Mesenteric fat pad (tissue), 1 donor: ENCODE data around the gene RBKS. TPM values are rescaled to one million over a fixed set of nuclear protein-coding genes. Genes with fewer than 3 reads are reported as not detected.
"Not testable (repeated sequence)": the region's sequence is repeated elsewhere in the genome, so short reads cannot be mapped to it uniquely, and the experiment has no call there.

Experiments
- DNase-seq: peaks from one replicate; pipeline ENCODE4 v3.0.0-alpha.2; 2020; ENCODE audit warnings: low spot score
- total RNA-seq: library from RNA; stranded (reverse); fragmentation: NEBNext Ultra II Directional; extraction: Animal tissue kit (Norgen Biotek cat#: 25700); gene quantifications from one replicate; pipeline ENCODE4 v1.2.1, GENCODE V29; 2021
- donor health status: DM: yes; HTN: yes; CAD: no.

The RBKS gene
- total RNA-seq, 1 donor from 2014 or later = 6.5 TPM

DNA sequence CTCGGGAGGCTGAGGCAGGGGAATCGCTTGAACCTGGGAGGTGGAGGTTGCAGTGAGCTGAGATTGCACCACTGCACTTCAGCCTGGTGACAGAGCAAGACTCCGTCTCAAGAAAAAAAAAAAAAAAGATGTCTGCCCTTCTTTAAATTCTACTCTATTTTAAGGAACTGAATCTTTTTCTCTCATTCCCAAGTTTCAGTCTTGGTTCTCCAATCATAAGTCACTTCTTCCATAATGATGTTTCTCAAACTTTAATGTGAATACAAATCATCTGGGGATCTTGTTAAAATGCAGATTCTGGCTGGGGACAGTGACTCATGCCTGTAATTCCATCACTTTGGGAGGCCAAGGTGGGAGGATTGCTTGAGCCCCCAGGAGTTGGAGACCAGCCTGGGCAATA lies 125.7 kb downstream of the RBKS start:
- not testable (repeated sequence) for DNase-seq

DNA sequence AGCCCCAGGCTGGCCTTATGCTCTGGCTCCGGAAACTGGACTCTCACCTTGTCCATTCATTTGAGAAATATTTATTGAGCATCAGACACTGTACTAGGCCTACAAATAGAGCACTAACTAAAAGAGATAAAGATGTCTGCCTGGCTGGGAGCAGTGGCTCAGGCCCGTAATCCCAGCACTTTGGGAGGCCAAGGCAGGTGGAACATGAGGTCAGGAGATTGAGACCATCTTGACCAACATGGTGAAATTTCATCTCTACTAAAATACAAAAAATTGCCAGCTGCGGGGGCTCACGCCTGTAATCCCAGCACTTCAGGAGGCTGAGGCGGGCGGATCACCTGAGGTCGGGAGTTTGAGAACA lies 126.3 kb downstream of the RBKS start:
- DNase-seq = no peak

DNA sequence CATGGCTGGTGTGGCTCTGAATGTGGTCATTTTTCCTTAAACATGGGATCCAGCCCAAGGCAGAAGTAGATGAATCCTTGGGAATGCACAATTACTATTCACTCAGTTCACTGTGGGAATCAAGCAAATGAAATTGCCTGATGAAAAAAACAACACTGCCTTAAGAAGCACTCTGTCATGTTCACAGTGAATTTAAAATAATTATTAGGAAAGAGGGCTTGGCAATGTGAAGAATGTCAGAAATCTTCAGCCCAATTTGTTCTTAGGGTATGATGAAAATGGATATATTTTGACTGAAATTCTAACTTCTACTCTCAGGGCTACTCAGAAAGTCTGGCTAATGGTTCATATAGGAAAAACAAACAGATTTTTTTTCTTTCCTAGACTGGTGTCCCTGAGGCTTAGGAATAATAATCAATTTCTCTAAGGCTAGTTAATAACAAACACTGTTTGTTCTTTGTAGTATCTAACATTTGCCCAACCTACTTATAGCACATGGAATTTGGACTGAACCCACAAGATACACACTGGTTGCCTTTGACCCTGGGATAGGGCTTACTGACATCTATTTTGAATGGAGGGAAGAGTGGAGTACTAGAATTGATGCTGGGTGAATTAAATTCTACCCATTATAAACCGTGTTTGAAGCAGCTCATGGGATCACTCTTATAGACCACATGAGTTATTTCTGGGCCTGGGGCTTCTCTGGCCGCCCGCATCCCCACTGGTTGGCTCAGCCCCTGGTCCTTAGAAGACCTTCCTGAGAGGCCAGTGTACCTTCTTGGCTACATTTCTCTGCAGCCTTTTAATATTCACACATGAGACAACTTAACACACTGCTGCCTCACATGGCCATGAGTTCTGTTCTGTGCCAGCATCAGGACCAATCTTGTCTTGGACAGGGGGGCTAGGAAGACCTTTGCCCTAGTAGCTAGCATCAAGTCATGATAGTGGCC lies 127.0 kb downstream of the RBKS start:
- DNase-seq = no peak

DNA sequence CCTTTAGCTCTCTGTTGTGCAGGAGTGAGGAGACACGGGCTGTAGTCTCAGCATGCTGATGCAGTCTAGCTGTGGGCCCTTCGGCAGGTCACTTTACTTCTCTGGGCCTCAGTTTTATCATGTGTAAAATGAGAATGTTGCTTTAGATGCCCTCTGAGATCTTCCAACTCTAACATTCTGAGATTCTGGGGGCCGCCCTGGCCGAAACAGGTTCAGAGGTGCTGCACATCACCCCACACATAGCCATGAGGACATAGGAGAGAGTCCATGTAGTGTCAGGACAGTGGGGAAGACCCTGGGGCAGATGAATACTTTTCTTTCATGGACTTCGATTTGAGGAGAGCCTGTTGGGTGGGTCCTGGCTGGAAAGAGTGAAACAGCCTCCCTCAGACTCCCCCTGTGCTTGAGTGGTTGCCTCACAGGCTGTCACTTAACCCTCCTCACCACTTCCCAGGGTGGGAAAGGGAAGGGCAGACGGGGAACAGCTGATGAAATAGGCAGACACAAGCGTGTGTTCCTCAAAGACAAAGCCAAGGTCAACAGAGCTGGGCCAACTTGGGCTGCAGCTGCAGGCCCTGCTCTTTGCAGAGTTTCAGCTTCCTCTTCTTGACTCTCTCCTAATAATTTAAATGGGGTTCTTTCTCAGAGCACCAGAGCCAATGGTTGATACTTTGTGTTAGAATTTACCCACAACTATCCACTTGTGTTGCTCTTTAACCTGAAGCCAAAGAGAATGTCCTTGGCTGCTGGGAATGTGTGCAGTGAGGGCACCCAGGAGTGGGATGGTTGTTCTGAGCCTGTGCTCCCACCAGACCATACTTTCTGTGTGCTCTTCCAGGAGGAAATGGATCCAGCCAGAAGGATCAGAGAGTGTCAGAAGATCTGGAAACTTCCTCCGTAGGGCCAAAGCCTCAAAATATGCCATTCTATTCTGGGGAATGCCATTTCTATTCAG lies 133.4 kb downstream of the RBKS start:
- DNase-seq = no peak

- DNase-seq = no peak
Observed at GRCh38 chr2:27756091-27756490, 134.1 kb downstream of the RBKS start.

GRCh38 chr2:27754831-27755230 lies 135.4 kb downstream of the RBKS start:
- DNase-seq = no peak

DNA sequence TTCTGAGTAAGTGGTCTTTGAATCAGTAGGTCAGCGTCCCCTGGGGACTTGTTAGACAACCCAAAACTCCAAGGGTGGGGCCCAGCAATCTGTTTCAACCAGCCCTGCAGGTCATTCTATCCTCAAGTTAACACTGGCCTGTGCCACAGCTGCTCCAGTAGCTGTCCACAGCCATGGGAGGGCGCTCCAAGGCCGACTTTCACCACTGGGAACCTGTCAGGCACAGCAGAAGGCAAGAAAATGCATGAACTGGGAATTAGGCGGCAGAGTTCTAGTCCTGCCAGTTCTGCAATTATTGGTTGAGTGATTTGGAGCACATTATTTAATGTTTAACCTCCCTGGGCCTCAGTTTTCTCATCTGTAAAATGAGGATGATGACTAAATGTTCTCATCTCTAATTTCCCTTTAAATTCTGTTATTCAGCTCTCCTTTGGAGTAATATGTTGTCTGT lies 136.0 kb downstream of the RBKS start:
- DNase-seq = no peak

GRCh38 chr2:27752551-27753237 lies 137.5 kb downstream of the RBKS start:
- DNase-seq = no peak

DNA sequence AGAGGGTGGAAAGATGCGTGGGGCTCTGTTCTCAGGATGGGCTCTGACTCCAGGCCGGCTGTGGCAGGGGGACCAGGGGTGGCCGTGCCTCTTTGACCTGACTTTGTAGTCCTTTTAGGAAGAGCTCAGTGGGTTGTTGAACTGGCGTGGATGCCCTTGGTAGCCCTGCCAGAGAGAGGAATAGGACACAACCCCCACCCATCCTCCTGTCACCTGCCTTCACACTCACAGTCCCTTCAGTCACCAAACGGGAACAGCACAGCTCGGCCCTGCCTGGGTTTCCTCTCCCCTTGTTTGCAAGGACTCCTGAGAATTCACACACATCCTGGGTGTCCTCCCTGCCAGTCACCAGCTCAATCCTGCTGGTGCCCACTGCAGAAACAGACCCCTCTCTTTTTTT lies 138.8 kb downstream of the RBKS start:
- no peak for DNase-seq

DNA sequence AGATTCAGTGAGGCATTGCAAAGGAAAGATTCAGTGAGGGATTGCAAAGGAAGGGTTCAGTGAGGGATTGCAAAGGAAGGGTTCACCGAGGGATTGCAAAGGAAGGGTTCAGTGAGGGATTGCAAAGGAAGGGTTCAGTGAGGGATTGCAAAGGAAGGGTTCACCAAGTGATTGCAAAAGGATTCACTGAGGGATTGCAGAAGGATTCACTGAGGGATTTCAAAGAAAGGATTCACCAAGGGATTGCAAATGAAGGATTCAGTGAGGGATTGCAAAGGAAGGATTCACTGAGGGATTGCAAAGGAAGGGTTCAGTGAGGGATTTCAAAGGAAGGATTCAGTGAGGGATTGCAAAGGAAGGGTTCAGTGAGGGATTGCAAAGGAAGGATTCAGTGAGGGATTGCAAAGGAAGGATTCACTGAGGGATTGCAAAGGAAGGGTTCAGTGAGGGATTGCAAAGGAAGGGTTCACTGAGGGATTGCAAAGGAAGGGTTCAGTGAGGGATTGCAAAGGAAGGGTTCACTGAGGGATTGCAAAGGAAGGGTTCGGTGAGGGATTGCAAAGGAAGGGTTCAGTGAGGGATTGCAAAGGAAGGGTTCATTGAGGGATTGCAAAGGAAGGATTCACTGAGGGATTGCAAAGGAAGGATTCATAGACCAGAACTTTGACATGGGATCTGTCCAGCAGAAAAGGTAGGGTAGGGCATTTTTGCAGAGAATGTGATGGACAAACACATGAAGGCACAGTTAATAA lies 141.2 kb downstream of the RBKS start:
- DNase-seq = not testable (repeated sequence)

DNA sequence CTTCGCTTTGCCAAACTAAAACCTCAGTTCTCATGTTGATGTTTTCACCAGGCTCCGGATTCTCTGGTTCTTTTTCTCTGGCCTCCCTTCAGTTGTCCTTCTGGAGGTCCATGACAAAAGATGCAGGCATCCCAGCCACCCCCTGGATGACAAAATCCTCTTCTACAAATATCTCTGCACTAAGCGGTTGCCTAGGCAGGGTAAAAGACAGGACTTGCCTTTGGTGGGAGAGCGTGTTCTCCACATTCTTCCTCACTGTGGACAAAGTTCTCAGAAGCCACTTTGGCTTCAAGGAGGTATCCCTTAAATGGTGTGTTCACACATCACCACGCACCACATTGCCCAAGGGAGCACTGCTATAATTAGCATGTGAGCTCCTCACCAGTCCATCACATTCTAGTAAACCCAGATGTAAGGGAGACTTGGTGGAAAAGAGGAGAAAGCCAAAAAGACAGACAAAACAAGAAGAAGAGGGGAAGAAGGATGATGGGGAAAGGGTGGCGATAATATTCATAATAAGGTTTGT lies 142.3 kb downstream of the RBKS start:
- DNase-seq = no peak

GRCh38 chr2:27746325-27746724 lies 143.9 kb downstream of the RBKS start:
- DNase-seq = no peak

GRCh38 chr2:27745494-27745893 lies 144.7 kb downstream of the RBKS start:
- DNase-seq = not testable (repeated sequence)

GRCh38 chr2:27742571-27742970 lies 147.6 kb downstream of the RBKS start:
- peak; percentile 69 for DNase-seq

DNA sequence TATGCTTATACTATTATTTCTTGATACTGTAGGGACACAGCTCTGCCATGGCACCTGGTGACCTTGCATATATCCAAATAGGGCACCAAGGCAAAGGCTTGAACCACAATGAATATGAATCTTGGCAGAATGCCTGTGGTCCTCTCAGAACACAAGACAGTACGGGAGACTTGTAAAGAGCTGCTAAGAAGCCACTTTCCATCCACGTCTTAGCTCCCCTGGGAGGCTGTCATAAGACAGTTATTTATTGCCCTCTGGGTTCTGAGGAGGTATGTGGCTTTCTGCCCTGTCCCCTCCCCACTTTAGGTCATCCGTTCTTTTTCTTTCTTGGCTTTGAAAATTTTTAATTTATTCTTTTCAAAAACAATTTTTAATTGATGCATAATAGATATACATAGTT lies 148.5 kb downstream of the RBKS start:
- DNase-seq = no peak

GRCh38 chr2:27739058-27739373 lies 151.2 kb downstream of the RBKS start:
- DNase-seq = no peak

DNA sequence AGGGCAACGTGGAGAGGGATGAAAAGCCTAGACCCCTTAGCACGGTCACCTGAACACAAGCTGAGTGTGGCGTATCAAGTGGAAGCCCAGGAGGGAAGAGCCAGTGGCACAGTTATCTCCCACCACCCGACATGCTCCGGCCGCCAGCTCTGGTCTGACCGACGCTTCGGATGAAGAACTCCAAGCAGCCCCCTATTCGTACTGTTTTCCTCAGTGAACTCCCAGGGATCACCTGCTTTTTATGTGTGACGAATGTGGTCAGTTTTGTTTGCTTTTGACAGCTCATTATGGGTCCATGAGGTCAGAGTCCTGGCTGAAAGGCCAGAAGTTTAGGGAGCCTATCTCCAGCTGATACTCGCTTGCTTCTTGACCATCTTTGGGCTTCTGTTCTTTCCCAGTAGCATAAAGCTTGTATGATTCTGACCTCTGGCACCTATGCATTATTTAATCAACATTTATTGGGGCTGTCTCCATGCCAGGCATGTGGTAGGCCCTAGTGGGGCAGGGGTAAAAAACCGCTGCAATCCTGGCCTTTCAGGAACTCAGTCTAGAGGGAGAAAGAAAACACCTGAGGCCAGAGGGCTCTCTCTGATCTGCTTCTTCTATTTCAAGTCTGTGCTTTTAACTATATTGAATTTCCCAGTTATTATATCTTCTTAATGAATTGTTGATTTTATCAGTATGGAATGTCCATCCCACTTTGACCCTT lies 151.7 kb downstream of the RBKS start:
- peak; percentile 60 for DNase-seq

- peak; percentile 82 for DNase-seq
Observed at GRCh38 chr2:27737676-27738348, 152.4 kb downstream of the RBKS start.

DNA sequence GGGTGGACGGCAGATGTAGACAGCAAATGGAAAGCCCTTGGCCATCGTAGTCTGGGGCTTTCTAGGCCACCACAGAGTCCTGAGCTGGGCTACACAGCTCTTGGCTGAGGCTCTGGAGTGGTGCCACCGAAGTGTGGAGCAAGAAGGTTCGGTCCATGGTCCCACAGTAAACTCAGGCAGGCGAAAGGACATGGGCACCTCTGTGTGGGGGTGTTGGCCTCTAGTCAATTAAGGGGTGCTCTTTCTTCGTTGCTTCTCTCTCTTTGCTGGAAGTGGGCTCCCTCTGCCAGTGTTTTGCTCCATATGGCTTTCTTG lies 153.3 kb downstream of the RBKS start:
- DNase-seq = peak; percentile 55
